Measurements from ENCODE around the gene RPUSD4.

Gene RPUSD4

GRCh38 chr11:126212089-126212660 is 725 bp upstream of the RPUSD4 start:
- no peak for DNase-seq (ENCODE audit: low read depth in 2 of 2)

- no peak for DNase-seq (ENCODE audit: low read depth in 2 of 2)
Measured at GRCh38 chr11:126210871-126211235, 597 bp downstream of the RPUSD4 start.

GRCh38 chr11:126207896-126208295 is 3.6 kb downstream of the RPUSD4 start:
- no peak for DNase-seq (ENCODE audit: low read depth in 2 of 2)

GRCh38 chr11:126205359-126205758 is 6.1 kb downstream of the RPUSD4 start:
- no peak for DNase-seq (ENCODE audit: low read depth in 2 of 2)

- DNase-seq (ENCODE audit: low read depth in 2 of 2): no peak
Measured at GRCh38 chr11:126202646-126203359, 8.6 kb downstream of the RPUSD4 start.

GRCh38 chr11:126198648-126199047 is 12.8 kb downstream of the RPUSD4 start:
- no peak for DNase-seq (ENCODE audit: low read depth in 2 of 2)

- DNase-seq (ENCODE audit: low read depth in 2 of 2): no peak
Measured at GRCh38 chr11:126197277-126197939, 14.0 kb downstream of the RPUSD4 start.

- DNase-seq (ENCODE audit: low read depth in 2 of 2): no peak
Measured at GRCh38 chr11:126195119-126195518, 16.3 kb downstream of the RPUSD4 start.

- DNase-seq (ENCODE audit: low read depth in 2 of 2): peak in 1 of 2 donors; percentile 9
Measured at GRCh38 chr11:126194121-126194543, 17.3 kb downstream of the RPUSD4 start.

GRCh38 chr11:126193038-126193478 is 18.4 kb downstream of the RPUSD4 start:
- DNase-seq (ENCODE audit: low read depth in 2 of 2): no peak

GRCh38 chr11:126192361-126192760 is 19.1 kb downstream of the RPUSD4 start:
- DNase-seq (ENCODE audit: low read depth in 2 of 2): no peak

GRCh38 chr11:126191379-126192073 is 19.9 kb downstream of the RPUSD4 start:
- DNase-seq (ENCODE audit: low read depth in 2 of 2): no peak

- no peak for DNase-seq (ENCODE audit: low read depth in 2 of 2)
Measured at GRCh38 chr11:126190792-126191191, 20.7 kb downstream of the RPUSD4 start.

GRCh38 chr11:126189109-126189929 is 22.1 kb downstream of the RPUSD4 start:
- no peak for DNase-seq (ENCODE audit: low read depth in 2 of 2)

- DNase-seq (ENCODE audit: low read depth in 2 of 2): no peak
Measured at GRCh38 chr11:126188332-126189108, 22.9 kb downstream of the RPUSD4 start.

GRCh38 chr11:126186708-126187529 is 24.5 kb downstream of the RPUSD4 start:
- no peak for DNase-seq (ENCODE audit: low read depth in 2 of 2)

- no peak for DNase-seq (ENCODE audit: low read depth in 2 of 2)
Measured at GRCh38 chr11:126186025-126186698, 25.3 kb downstream of the RPUSD4 start.

GRCh38 chr11:126185259-126186024 is 26.0 kb downstream of the RPUSD4 start:
- no peak for DNase-seq (ENCODE audit: low read depth in 2 of 2)

Data from stimulated activated CD4-positive, alpha-beta T cell treated with anti-CD3 and anti-CD28 coated beads, Interleukin-1b, Interleukin-23, amount 100 ng/mL, for 1 hour (primary cell).